Hindlimb muscle (tissue), 1 donor: ENCODE measurements around the gene TULP3. TPM values are rescaled to one million over a fixed set of nuclear protein-coding genes. Genes with fewer than 3 reads are reported as not detected.

ENCODE experiments used
- DNase-seq: peaks from one replicate; pipeline ENCODE4 v3.0.0-alpha.2; 2013
- polyA plus RNA-seq: library from polyadenylated mRNA; unstranded; fragments of 120-200 nt; gene quantifications from one replicate; pipeline ENCODE4 v1.2.1, GENCODE V29; 2013; ENCODE audit not compliant: insufficient read length

TULP3 gene
- polyA plus RNA-seq, 1 donor = 24.8 TPM

- DNase-seq = no peak
Measured at GRCh38 chr12:2930865-2931264, 40.2 kb downstream of the TULP3 start.

GRCh38 chr12:2933586-2933985 lies 42.9 kb downstream of the TULP3 start:
- DNase-seq = no peak

- DNase-seq = no peak
Measured at GRCh38 chr12:2934371-2934770, 43.7 kb downstream of the TULP3 start.

- DNase-seq = no peak
Measured at GRCh38 chr12:2936301-2936700, 45.6 kb downstream of the TULP3 start.

- DNase-seq = no peak
Measured at GRCh38 chr12:2937500-2937899, 46.8 kb downstream of the TULP3 start.

DNA sequence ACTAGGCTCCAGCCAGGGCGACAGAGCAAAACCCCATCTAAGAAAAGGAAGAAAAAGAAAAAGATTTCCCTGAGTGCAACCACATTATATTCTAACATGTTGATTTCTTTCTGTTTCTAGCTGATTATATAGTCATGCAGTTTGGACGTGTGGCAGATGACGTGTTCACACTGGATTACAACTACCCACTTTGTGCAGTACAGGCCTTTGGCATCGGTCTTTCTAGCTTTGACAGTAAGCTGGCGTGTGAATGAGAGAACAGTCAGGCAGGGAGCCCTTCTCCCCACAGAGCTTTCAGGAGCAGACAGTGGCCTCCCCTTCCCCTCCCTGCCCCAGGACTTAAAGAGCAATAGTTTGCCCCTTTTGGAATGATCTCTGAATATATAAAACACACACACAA lies 48.5 kb downstream of the TULP3 start:
- DNase-seq = no peak

DNA sequence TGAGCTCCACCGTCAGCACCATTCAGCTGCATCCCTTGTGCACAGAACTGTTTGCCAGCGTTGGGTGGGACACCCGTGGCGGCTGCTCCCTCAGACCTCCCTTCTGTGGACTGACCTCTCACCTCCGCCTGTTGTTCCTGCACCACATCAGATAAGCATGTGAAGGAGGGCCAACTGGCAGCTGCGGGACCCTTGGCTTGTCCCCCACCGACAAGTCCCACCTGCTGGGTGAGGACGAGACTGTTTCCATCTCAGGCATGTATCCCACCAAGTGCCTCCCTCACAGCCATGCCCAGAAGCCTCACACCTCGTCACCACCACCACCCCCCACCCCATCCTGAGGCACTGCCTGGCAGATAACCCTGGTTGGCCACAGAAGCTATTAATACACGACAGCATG lies 49.9 kb downstream of the TULP3 start:
- DNase-seq = no peak

DNA sequence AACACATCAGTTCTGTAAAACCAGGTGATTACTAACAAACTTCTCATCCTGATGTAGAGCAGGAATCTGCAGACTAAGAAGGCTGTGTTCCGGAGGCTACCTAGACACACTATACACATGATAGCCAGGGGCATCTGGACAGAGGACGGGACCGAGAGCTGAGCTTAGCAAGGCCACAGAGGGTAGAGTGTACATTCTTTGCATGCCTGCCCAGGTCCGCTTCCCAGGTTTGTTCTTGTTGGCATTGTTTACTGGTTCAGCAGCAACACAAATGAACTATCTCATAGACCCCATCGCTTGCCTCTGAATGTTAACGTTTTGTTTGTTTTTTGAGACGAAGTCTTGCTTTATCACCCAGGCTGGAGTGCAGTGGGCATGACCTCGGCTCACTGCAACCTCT lies 50.8 kb downstream of the TULP3 start:
- DNase-seq = no peak

DNA sequence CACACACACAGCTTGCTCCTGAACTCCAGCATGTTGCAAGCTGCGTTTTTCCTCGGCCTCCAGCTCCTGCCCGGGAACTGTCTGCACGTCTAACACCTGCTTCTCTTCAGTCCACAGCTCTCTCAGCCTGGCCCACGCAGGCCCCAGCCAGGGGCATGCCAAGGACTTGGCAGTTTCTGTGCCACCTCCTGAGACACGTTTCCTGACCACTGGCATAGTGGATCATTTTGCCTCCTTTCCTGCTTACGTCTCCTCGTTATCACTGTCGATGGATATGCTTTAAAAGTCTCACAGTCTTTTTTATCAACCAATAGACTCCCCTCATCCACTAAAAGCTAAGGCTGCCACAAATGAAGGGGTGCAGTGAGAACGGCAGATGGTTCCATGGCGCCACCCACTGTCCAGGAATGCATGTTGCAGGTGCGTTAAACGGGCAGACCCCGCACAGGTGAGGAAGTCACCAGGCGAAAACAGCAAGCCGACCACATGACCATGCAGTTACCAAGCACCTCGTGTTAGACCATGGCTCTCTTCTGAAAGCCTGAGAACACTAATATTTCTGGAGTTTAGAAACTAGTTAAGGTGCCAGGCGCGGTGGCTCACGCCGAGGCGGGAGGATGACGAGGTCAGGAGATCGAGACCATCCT lies 53.8 kb downstream of the TULP3 start:
- DNase-seq = peak; percentile 6

DNA sequence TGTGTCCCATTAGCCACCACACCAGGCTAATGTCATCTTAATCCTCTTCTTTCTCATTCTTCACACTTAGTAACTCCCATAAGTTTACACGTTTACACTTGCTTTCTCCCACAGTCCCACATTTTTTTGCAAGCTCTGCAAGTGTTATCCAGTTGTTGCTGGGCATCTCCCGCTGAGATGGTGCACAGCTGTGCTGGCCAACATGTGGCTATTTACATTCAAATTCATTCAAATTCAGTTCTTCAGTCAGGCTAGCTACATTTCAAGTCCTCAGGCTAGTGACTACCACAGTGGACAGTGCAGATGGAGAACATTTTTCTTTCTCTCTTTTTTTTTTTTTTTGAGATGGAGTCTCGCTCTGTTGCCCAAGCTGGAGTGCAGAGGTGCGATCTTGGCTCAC lies 58.7 kb downstream of the TULP3 start:
- DNase-seq = no peak

- no peak for DNase-seq
Measured at GRCh38 chr12:2955888-2956287, 65.2 kb downstream of the TULP3 start.

DNA sequence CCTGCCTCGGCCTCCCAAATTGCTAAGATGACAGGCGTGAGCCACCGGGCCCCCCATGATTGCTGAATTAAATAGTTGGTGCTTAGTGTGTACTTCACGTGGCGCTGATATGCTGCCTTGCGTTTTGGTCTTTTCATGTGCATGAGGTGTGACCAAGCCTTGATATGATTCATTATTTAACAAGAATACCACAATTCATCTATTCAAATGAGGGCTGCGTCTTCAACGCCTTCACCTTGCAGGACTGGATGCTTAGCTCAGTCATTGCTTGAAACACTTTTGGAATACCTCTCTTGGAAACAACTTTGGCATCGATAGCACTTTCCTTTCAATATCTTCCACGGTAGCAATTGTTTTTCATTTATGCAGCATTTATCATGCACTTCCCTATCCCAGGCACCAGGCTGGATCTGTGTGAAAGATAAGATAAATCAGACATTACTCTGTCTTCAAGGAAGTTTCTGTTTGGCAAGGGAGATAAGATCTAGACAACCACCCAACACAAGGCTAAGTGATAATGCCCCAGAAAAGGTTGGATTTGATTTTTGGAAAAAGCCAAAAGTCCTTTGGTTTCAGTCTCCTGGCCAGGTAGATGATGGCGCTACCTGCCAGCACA lies 67.2 kb downstream of the TULP3 start:
- DNase-seq = no peak

GRCh38 chr12:2958432-2959191 lies 67.9 kb downstream of the TULP3 start:
- DNase-seq = peak; percentile 15

DNA sequence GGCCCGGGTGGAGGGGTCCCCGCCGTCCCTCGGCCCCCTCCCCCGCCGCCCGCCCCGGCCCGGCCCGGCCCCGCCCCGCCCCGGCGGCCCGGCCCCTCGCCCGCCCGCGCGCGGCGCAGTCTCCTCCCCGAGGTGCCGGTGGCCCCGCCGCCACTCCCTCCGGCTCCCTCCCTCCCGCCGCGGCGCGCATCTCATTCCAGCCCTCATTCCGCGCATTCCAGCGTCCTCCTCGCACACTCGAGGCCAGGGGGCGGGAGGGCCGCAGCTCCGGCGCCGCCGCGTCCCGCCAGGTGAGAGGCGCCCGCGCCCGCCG lies 68.5 kb downstream of the TULP3 start, which contains the start of gene TEAD4:
Gene TEAD4, plus strand, starts transcription at position 206 of the 313 bp plus-strand sequence.
- DNase-seq = peak; percentile 35

GRCh38 chr12:2959505-2960389 lies 69.1 kb downstream of the TULP3 start:
- peak; percentile 30 for DNase-seq

GRCh38 chr12:2960390-2960956 lies 69.8 kb downstream of the TULP3 start:
- peak; percentile 7 for DNase-seq

GRCh38 chr12:2960996-2961616 lies 70.4 kb downstream of the TULP3 start:
- no peak for DNase-seq

- no peak for DNase-seq
Measured at GRCh38 chr12:2961705-2962104, 71.0 kb downstream of the TULP3 start.

DNA sequence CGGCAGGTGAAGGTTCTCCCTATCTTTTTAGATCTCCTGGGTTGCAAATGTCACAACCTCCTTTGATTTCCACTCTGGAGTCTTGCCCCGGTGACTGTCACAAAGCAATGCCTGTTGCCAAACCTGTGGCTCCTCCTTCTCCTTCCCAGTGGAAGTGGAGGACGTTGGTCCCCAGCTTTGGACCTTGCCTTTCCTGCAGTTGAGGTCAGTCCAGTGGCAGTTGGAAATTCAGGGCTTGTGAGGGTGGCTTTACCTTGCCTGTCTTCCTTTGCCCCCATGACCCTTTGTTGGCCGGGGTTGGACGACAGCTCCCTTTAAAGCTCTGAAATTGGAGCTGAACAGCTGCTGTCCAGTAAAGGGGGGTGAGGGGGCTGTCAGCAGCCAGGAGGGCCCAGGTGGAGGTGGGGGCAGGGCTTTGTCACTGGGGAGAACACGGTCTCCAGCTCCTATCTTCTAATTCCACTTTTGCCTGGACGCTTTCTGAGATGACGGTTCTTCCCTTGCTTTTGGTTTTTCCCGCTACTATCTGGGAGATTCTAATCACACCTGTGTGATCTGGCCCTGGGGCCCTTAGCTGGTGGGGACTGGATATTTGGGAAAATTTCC lies 72.6 kb downstream of the TULP3 start:
- DNase-seq = no peak

- DNase-seq = no peak
Measured at GRCh38 chr12:2963760-2964292, 73.1 kb downstream of the TULP3 start.

DNA sequence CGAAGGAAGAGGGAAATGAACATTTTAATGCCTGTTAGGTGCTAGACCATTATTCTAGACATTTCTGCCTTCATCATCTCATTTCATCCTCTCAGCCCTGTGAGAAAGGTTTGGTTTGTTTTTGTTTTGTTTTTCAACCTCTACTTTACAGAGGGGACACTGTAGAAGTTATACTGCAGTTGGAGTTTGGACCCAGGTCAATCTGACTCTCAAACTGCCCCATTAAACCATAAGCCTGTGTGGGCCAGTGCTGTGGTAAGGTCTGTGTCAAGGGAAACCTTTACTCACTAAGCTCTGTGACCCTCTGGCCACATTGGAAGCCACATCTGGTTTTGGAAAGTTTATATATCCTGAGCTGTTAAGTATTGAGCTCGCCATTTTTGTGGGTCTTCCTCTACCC lies 77.0 kb downstream of the TULP3 start:
- no peak for DNase-seq
